Osteocyte (in vitro differentiated cells): ENCODE results near the gene PITX1. TPM values are rescaled to one million over a fixed set of nuclear protein-coding genes. Genes with fewer than 3 reads are reported as not detected.
A peak's percentile ranks its signal among the peaks of the same experiment; 100 is the strongest.

Experiments
- DNase-seq: peaks from one replicate; pipeline ENCODE4 v3.0.0; 2021; ENCODE audit warnings: mixed read lengths; ENCODE audit not compliant: unreplicated experiment; ENCODE audit errors: extremely low spot score
- H3K27ac Mint-ChIP-seq: one replicate; pipeline ENCODE4 v1.8.0; 2021; ENCODE audit warnings: mild to moderate bottlenecking, mixed read lengths; ENCODE audit not compliant: unreplicated experiment
- H3K27me3 Mint-ChIP-seq: one replicate; pipeline ENCODE4 v1.8.0; 2021; ENCODE audit warnings: mixed read lengths; ENCODE audit not compliant: unreplicated experiment
- H3K36me3 Mint-ChIP-seq: one replicate; pipeline ENCODE4 v1.8.0; 2021; ENCODE audit warnings: mixed read lengths; ENCODE audit not compliant: unreplicated experiment
- H3K4me1 Mint-ChIP-seq: one replicate; pipeline ENCODE4 v1.8.0; 2021; ENCODE audit warnings: mixed read lengths; ENCODE audit not compliant: unreplicated experiment
- H3K4me3 Mint-ChIP-seq: one replicate; pipeline ENCODE4 v1.8.0; 2021; ENCODE audit warnings: mild to moderate bottlenecking, moderate library complexity, mixed read lengths; ENCODE audit not compliant: unreplicated experiment
- H3K9me3 Mint-ChIP-seq: one replicate; pipeline ENCODE4 v1.8.0; 2021; ENCODE audit warnings: mixed read lengths; ENCODE audit not compliant: unreplicated experiment
- total RNA-seq: library from RNA; stranded (reverse); gene quantifications from 2 replicates; pipeline ENCODE4 v1.2.1, GENCODE V29; 2021
- TF ChIP-seq, protein P1 (sequence below): fragments of 200-600 bp; sonication (generic); IDR thresholded peaks from 2 replicates; pipeline ENCODE4 v1.5.0; 2021; ENCODE audit warnings: antibody characterized with exemption, mild to moderate bottlenecking, moderate library complexity

The PITX1 gene
- total RNA-seq, 1 donor from 2014 or later: 0.13 TPM

GRCh38 chr5:135031813-135032694 is 2.0 kb downstream of the PITX1 start:
- H3K36me3 Mint-ChIP-seq: peaks cover 2% of the 10 kb centered on the region
- peaks cover 30% of the 10 kb centered on the region for H3K4me1 Mint-ChIP-seq
- TF ChIP-seq, protein P1, sequence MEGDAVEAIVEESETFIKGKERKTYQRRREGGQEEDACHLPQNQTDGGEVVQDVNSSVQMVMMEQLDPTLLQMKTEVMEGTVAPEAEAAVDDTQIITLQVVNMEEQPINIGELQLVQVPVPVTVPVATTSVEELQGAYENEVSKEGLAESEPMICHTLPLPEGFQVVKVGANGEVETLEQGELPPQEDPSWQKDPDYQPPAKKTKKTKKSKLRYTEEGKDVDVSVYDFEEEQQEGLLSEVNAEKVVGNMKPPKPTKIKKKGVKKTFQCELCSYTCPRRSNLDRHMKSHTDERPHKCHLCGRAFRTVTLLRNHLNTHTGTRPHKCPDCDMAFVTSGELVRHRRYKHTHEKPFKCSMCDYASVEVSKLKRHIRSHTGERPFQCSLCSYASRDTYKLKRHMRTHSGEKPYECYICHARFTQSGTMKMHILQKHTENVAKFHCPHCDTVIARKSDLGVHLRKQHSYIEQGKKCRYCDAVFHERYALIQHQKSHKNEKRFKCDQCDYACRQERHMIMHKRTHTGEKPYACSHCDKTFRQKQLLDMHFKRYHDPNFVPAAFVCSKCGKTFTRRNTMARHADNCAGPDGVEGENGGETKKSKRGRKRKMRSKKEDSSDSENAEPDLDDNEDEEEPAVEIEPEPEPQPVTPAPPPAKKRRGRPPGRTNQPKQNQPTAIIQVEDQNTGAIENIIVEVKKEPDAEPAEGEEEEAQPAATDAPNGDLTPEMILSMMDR: no peak
- no peak overlapping the region for H3K27ac Mint-ChIP-seq
- DNase-seq: no peak
- peaks cover 75% of the 10 kb centered on the region for H3K27me3 Mint-ChIP-seq
- H3K4me3 Mint-ChIP-seq: no peak overlapping the region
- no peaks in the 10 kb centered on the region for H3K9me3 Mint-ChIP-seq

DNA sequence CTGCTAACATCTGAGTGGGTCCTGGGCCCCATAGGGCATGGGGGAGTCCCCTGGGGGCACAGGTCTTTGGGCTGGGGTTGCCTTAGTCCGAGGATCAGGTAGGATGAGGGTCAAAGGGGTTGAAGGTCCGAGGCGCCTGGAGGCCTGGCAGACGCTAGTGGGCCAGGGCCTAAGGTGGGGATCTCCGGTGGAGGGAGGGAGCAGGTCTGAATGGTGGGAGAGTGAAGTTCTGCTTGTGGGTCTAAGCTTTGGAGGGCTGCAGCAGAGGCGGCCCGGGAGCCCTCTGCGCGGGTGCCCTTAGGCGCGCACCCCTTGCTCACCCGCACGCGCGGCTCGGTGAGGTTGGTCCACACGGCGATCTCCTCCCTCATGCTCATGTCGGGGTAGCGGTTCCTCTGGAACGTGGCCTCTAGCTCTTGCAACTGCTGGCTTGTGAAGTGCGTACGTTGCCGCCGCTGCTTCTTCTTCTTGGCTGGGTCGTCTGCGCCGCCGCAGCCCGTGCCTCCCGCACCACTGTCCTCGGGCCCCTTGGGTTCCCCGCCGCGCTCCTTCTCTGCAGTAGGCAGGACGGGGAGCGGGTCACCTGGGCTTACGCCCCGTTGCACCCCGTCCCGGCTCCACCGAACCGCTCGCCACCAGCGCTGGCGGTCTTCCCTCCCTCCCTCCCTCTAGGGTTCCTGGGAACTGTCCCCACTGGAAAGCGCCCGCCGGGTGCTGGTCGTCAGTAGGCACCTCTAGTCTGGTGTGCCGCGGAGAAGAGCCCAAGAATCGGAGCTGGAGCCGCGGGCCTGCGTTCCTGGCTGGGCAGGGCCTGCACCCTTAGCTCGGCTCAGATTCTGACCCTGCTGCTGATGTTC is 2.8 kb downstream of the PITX1 start:
- H3K36me3 Mint-ChIP-seq: peaks cover 2% of the 10 kb centered on the region

DNA sequence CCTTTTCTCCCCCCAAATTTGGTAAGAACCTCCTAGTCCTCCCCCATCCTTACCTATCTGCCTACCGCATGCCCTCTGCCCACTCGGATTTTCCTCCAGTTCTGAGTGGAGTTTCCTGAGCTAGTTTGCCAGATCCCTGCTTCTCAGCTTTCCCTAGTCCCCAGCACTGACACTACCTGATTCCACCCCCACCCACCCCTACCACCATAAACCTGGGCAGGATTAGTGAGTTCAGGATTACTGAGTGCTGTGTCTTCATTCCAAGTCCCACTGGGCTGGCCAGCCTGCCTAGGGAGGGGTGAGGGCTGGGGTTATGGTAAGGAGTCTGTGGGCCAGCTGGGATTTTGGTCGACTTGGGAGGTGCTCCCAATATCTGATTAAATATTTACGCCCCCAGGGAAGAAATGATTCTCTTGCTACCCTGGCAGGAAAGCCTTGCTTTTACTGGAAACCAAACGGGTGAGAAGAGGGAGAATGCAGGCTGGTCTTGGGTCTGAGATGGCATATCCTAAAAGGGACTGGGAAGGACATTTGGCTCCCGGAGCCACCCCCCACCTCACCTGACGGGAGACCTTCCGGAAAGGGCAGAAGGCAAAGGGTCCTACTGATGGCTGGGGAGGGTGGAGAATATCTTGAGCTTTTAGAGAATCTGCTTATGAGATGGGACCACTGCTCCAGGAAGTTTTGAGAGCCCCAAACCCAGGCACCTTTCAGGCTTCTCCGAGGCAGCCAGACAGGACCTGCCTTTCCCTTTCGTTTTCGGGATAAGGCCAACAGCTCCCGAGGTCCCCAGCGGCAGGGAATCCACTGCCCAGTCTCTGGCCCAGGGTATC is 3.7 kb downstream of the PITX1 start:
- Mint-ChIP-seq H3K36me3 (peaks cover 2% of the 10 kb centered on the region), H3K27ac (no peak overlapping the region), H3K4me3 (peak overlapping the region; percentile 42), H3K9me3 (no peaks in the 10 kb centered on the region), H3K4me1 (peaks cover 30% of the 10 kb centered on the region), H3K27me3 (peaks cover 77% of the 10 kb centered on the region)
- TF ChIP-seq, protein P1: no peak
- no peak for DNase-seq

More for the DNA sequence above, 2.8 kb downstream of the PITX1 start:
- no peaks in the 10 kb centered on the region for H3K9me3 Mint-ChIP-seq
- DNase-seq: no peak
- TF ChIP-seq, protein P1: no peak
- H3K27me3 Mint-ChIP-seq: peaks cover 76% of the 10 kb centered on the region
- H3K27ac Mint-ChIP-seq: no peak overlapping the region
- H3K4me1 Mint-ChIP-seq: peaks cover 30% of the 10 kb centered on the region
- peak overlapping the region; percentile 42 for H3K4me3 Mint-ChIP-seq

GRCh38 chr5:135029477-135030122 is 4.4 kb downstream of the PITX1 start:
- TF ChIP-seq, protein P1: no peak
- Mint-ChIP-seq H3K9me3 (no peaks in the 10 kb centered on the region), H3K36me3 (peaks cover 2% of the 10 kb centered on the region), H3K4me1 (peaks cover 26% of the 10 kb centered on the region), H3K27me3 (peaks cover 77% of the 10 kb centered on the region), H3K4me3 (no peak overlapping the region), H3K27ac (no peak overlapping the region)
- DNase-seq: no peak
